IMR-90 (cell line): ENCODE data around the gene PARD3. TPM values are rescaled to one million over a fixed set of nuclear protein-coding genes. Genes with fewer than 3 reads are reported as not detected.

Experiments
- ATAC-seq: fragments of 200-7000 bp; cut with Tn5 transposase; 2 replicates; pipeline ENCODE4 v1.9.1; 2020; ENCODE audit warnings: low read depth, mild to moderate bottlenecking, moderate library complexity
- BruUV-seq: library from RNA; stranded (reverse); fragments of 400-500 nt; replicated peaks from 2 replicates; lab custom pipeline; 2021; lab: Mats Ljungman, UMichigan
- CTCF ChIA-PET: fragments of 300-600 bp; formaldehyde crosslinking; extraction: SDS; loops from one replicate; lab custom pipeline; 2021; ENCODE audit warnings: antibody characterized with exemption; lab: Yijun Ruan, JAX
- POLR2A ChIA-PET: fragments of 300-600 bp; sonication (Branson Sonifier 250); formaldehyde crosslinking; loops from one replicate; lab custom pipeline; 2022; ENCODE audit warnings: antibody characterized with exemption; ENCODE audit not compliant: unreplicated experiment; lab: Charles Lee
- DNase-seq: peaks from one replicate; pipeline ENCODE4 v3.0.0; 2013
- H2AFZ ChIP-seq: replicated peaks from 2 replicates; pipeline ENCODE3; 2013; ENCODE audit warnings: low read length, mild to moderate bottlenecking; ENCODE audit not compliant: poor library complexity
- H2AK5ac ChIP-seq: 2 replicates; pipeline ENCODE4 v1.6.1; 2013; ENCODE audit warnings: low read depth, low read length, inconsistent platforms
- H2AK9ac ChIP-seq: replicated peaks from 2 replicates; pipeline ENCODE3; 2013; ENCODE audit warnings: mild to moderate bottlenecking, low read depth, low read length, moderate library complexity; ENCODE audit not compliant: poor library complexity
- H2BK120ac ChIP-seq: 2 replicates; pipeline ENCODE4 v1.6.1; 2013; ENCODE audit warnings: low read depth, low read length, inconsistent platforms
- H2BK15ac ChIP-seq: 3 replicates; pipeline ENCODE4 v1.6.1; 2013; ENCODE audit warnings: low read depth, low read length, inconsistent platforms
- H2BK20ac ChIP-seq: 2 replicates; pipeline ENCODE4 v1.6.1; 2013; ENCODE audit warnings: low read depth, mild to moderate bottlenecking, inconsistent platforms, low read length, moderate library complexity
- H2BK5ac ChIP-seq: 2 replicates; pipeline ENCODE4 v1.6.1; 2013; ENCODE audit warnings: mild to moderate bottlenecking, low read depth, low read length, inconsistent platforms; ENCODE audit not compliant: poor library complexity, severe bottlenecking
- H3K14ac ChIP-seq: replicated peaks from 2 replicates; pipeline ENCODE4 v1.6.1; 2013; ENCODE audit warnings: low read depth, low read length, inconsistent platforms
- H3K18ac ChIP-seq: 2 replicates; pipeline ENCODE4 v1.6.1; 2013; ENCODE audit warnings: low read depth, low read length, control low read depth
- H3K23ac ChIP-seq: 2 replicates; pipeline ENCODE4 v1.6.1; 2013; ENCODE audit warnings: low read depth, low read length, inconsistent platforms
- H3K27ac ChIP-seq: 2 replicates; pipeline ENCODE4 v1.5.1; 2013; ENCODE audit warnings: mild to moderate bottlenecking, control low read depth, low read length; ENCODE audit not compliant: insufficient read depth
- H3K27me3 ChIP-seq: 2 replicates; pipeline ENCODE4 v1.6.1; 2013; ENCODE audit warnings: low read length; ENCODE audit not compliant: control insufficient read depth, insufficient read depth
- H3K36me3 ChIP-seq: 2 replicates; pipeline ENCODE4 v1.6.1; 2013; ENCODE audit warnings: low read length, mixed read lengths; ENCODE audit not compliant: control insufficient read depth, insufficient read depth
- H3K4ac ChIP-seq: 2 replicates; pipeline ENCODE4 v1.6.1; 2013; ENCODE audit warnings: low read depth, low read length, inconsistent platforms
- H3K4me1 ChIP-seq: 2 replicates; pipeline ENCODE4 v1.6.1; 2013; ENCODE audit warnings: low read length, mixed read lengths; ENCODE audit not compliant: control insufficient read depth, insufficient read depth
- H3K4me2 ChIP-seq: 2 replicates; pipeline ENCODE4 v1.6.1; 2013; ENCODE audit warnings: low read depth, mild to moderate bottlenecking, control low read depth, low read length, moderate library complexity
- H3K4me3 ChIP-seq: 2 replicates; pipeline ENCODE4 v1.5.1; 2013; ENCODE audit warnings: low read depth, mild to moderate bottlenecking, control low read depth, low read length, moderate library complexity; ENCODE audit not compliant: insufficient read depth
- H3K56ac ChIP-seq: 2 replicates; pipeline ENCODE4 v1.6.1; 2013; ENCODE audit warnings: low read length, inconsistent platforms; ENCODE audit not compliant: insufficient read depth; ENCODE audit errors: extremely low read depth
- H3K79me1 ChIP-seq, 2 experiments: 2 replicates each; pipeline ENCODE4 v1.6.1; 2013; ENCODE audit warnings: low read length in 2 of 2, inconsistent platforms in 1 of 2, low read depth in 1 of 2
- H3K9ac ChIP-seq: 2 replicates; pipeline ENCODE4 v1.6.1; 2013; ENCODE audit warnings: low read depth, low read length, control low read depth
- H3K9me1 ChIP-seq: 2 replicates; pipeline ENCODE4 v1.6.1; 2013; ENCODE audit warnings: low read length, inconsistent platforms; ENCODE audit not compliant: insufficient read depth
- H3K9me3 ChIP-seq: 2 replicates; pipeline ENCODE4 v1.6.1; 2013; ENCODE audit warnings: low read length; ENCODE audit not compliant: control insufficient read depth, insufficient read depth
- H4K20me1 ChIP-seq: 2 replicates; pipeline ENCODE4 v1.6.1; 2013; ENCODE audit warnings: low read length, inconsistent platforms; ENCODE audit not compliant: insufficient read depth
- H4K5ac ChIP-seq: 2 replicates; pipeline ENCODE4 v1.6.1; 2013; ENCODE audit warnings: mild to moderate bottlenecking, low read depth, low read length, control low read depth
- H4K8ac ChIP-seq, 2 experiments: 2 replicates each; pipeline ENCODE4 v1.6.1; 2013; ENCODE audit warnings: low read depth in 2 of 2, low read length in 2 of 2, control low read depth in 1 of 2, inconsistent platforms in 1 of 2
- H4K91ac ChIP-seq: 2 replicates; pipeline ENCODE4 v1.6.1; 2013; ENCODE audit warnings: low read depth, low read length, inconsistent platforms; ENCODE audit not compliant: insufficient read depth
- BHLHE40 ChIP-seq: fragments of 150-350 bp; IDR thresholded peaks from 2 replicates; pipeline ENCODE4 v1.6.1; 2016; ENCODE audit warnings: mild to moderate bottlenecking, low read depth, low read length
- CEBPB ChIP-seq: IDR thresholded peaks from 2 replicates; pipeline ENCODE4 v1.6.1; 2012; ENCODE audit warnings: low read depth, low read length, improper control_type of control experiment
- CHD1 ChIP-seq: IDR thresholded peaks from 2 replicates; pipeline ENCODE4 v1.6.1; 2012; ENCODE audit warnings: low read depth, low read length, improper control_type of control experiment
- ELK1 ChIP-seq: fragments of 150-350 bp; IDR thresholded peaks from 2 replicates; pipeline ENCODE4 v1.6.1; 2016; ENCODE audit warnings: low read depth, mild to moderate bottlenecking, low read length, moderate library complexity, borderline replicate concordance
- FOS ChIP-seq: fragments of 150-350 bp; IDR thresholded peaks from 2 replicates; pipeline ENCODE4 v1.6.1; 2016; ENCODE audit warnings: low read depth, low read length
- MAFK ChIP-seq: IDR thresholded peaks from 2 replicates; pipeline ENCODE4 v1.6.1; 2012; ENCODE audit warnings: low read depth, low read length, improper control_type of control experiment
- MAZ ChIP-seq: IDR thresholded peaks from 2 replicates; pipeline ENCODE4 v1.6.1; 2012; ENCODE audit warnings: low read depth, mild to moderate bottlenecking, low read length, improper control_type of control experiment, moderate library complexity, borderline replicate concordance
- MXI1 ChIP-seq: IDR thresholded peaks from 2 replicates; pipeline ENCODE4 v1.6.1; 2012; ENCODE audit warnings: low read depth, mild to moderate bottlenecking, low read length, moderate library complexity, borderline replicate concordance
- NFE2L2 ChIP-seq: fragments of 150-350 bp; IDR thresholded peaks from 2 replicates; pipeline ENCODE4 v1.6.1; 2016; ENCODE audit warnings: low read depth, mild to moderate bottlenecking, low read length
- POLR2A ChIP-seq: IDR thresholded peaks from 2 replicates; pipeline ENCODE4 v1.6.1; 2012; ENCODE audit warnings: mild to moderate bottlenecking, low read depth, low read length
- RAD21 ChIP-seq: IDR thresholded peaks from 2 replicates; pipeline ENCODE4 v1.6.1; 2012; ENCODE audit warnings: low read length, improper control_type of control experiment
- RFX5 ChIP-seq: IDR thresholded peaks from 2 replicates; pipeline ENCODE4 v1.8.0; 2012; ENCODE audit warnings: low read depth, mild to moderate bottlenecking, low read length, moderate library complexity
- SMC3 ChIP-seq: fragments of 150-350 bp; IDR thresholded peaks from 2 replicates; pipeline ENCODE4 v1.6.1; 2016; ENCODE audit warnings: low read depth, mild to moderate bottlenecking, antibody characterized with exemption, low read length, moderate library complexity
- USF2 ChIP-seq: fragments of 150-350 bp; IDR thresholded peaks from 2 replicates; pipeline ENCODE4 v1.6.1; 2017; ENCODE audit warnings: mild to moderate bottlenecking, antibody characterized with exemption, low read length, low read depth
- WGBS, 2 experiments: methylation state at CpG; one replicate each; pipeline versions ENCODE4 v1.1.5 to v1.1.7; 2013; ENCODE audit warnings: missing lambda C conversion rate in 2 of 2; ENCODE audit not compliant: insufficient read length in 1 of 2; ENCODE audit errors: extremely low coverage in 2 of 2; 5-methylcytosine and 5-hydroxymethylcytosine counted together
- dilution Hi-C: fragments of 300-500 bp; cut with HindIII; formaldehyde crosslinking; loops from one replicate; pipeline ENCODE4 v1.14.3; 2018; ENCODE audit warnings: low sequenced_read_pairs; ENCODE audit not compliant: unreplicated experiment
- in situ Hi-C: fragments of 300-500 bp; cut with MboI; formaldehyde crosslinking; loops from 3 replicates; pipeline ENCODE4 v1.14.3; 2019; ENCODE audit warnings: low sequenced_read_pairs, inconsistent platforms, mixed read lengths
- intact Hi-C: fragments of 100-400 bp; cut with micrococcal nuclease; formaldehyde crosslinking; loops from 2 replicates; pipeline ENCODE4 v1.10.0; 2022
- polyA plus RNA-seq, 3 experiments: library from polyadenylated mRNA; depleted of rRNA; stranded (reverse); fragments of >200 nt; gene quantifications; 2 replicates each; pipeline ENCODE4 v1.2.3, GENCODE V29; 2012; ENCODE audit warnings: low replicate concordance in 1 of 3
- total RNA-seq: library from RNA; depleted of rRNA; stranded (reverse); fragments of >200 nt; gene quantifications from 2 replicates; pipeline ENCODE4 v1.2.3, GENCODE V29; 2012

PARD3 gene
- total and polyA plus RNA-seq, 2 of the 4 experiments (the other 2 are of a cell fraction) = 14.6 to 37.5 TPM

- H3K4ac ChIP-seq = no peak overlapping the region
- H2BK120ac ChIP-seq = no peak overlapping the region
- H3K23ac ChIP-seq = no peak overlapping the region
- H3K36me3 ChIP-seq = peaks cover 1% of the 10 kb centered on the region; the same call in 1 of the 2 replicates
- no peak overlapping the region for H3K4me3 ChIP-seq
- H2BK20ac ChIP-seq = no peak overlapping the region
- H2AK5ac ChIP-seq = no peak overlapping the region
- H3K4me1 ChIP-seq = no peaks in the 10 kb centered on the region
- no peak overlapping the region for H2AK9ac ChIP-seq
- no peak overlapping the region for H2AFZ ChIP-seq
- no peak overlapping the region for H3K9ac ChIP-seq
- intact Hi-C loops (no loop called here), dilution Hi-C loops (no loop called here), in situ Hi-C loops (no loop called here)
- WGBS, 2 experiments = no CpG with 5 or more reads among the region's 1 CpG
- no peak overlapping the region for H4K91ac ChIP-seq
- H3K27ac ChIP-seq = no peak overlapping the region
- no peak for TF ChIP-seq ELK1
- TF ChIP-seq BHLHE40 = no peak
- no peak for TF ChIP-seq SMC3
- no peak for TF ChIP-seq MAFK
- no peak for TF ChIP-seq MXI1
- no peak for TF ChIP-seq USF2
- no peak for TF ChIP-seq CHD1
- TF ChIP-seq NFE2L2 = no peak
- TF ChIP-seq RFX5 = no peak
- TF ChIP-seq CEBPB = no peak
- TF ChIP-seq MAZ = no peak
- TF ChIP-seq POLR2A = no peak
- no peak for TF ChIP-seq RAD21
- no peak for TF ChIP-seq FOS
- CTCF ChIA-PET = no interaction called here
- no peak overlapping the region for H4K5ac ChIP-seq
- no peaks in the 10 kb centered on the region for H3K9me1 ChIP-seq
- no peak overlapping the region for H3K56ac ChIP-seq
- H2BK15ac ChIP-seq = no peak overlapping the region
- peaks cover 2% of the 10 kb centered on the region; the same call in 1 of the 2 replicates for H3K9me3 ChIP-seq
- no peak overlapping the region for H3K4me2 ChIP-seq
- no peak overlapping the region for H3K18ac ChIP-seq
- no peaks in the 10 kb centered on the region for H3K27me3 ChIP-seq
- DNase-seq (no peak), ATAC-seq (no peak)
- H4K8ac ChIP-seq = no peak overlapping the region
- H3K79me1 ChIP-seq = no peaks in the 10 kb centered on the region
- H4K20me1 ChIP-seq = no peaks in the 10 kb centered on the region
- POLR2A ChIA-PET = no interaction called here
- H3K14ac ChIP-seq = no peak overlapping the region
- H2BK5ac ChIP-seq = no peak overlapping the region
- BruUV-seq = no TSS peak
These were observed 591.4 kb downstream of the PARD3 start for GRCh38 chr10:34223658-34224057.
